ENCODE measurements around the gene MOB2. TPM values are rescaled to one million over a fixed set of nuclear protein-coding genes. Genes with fewer than 3 reads are reported as not detected.

MOB2 gene
- total RNA-seq, 4 donors from 2014 or later = 84.8 to 126 (median 93.8) TPM

DNA sequence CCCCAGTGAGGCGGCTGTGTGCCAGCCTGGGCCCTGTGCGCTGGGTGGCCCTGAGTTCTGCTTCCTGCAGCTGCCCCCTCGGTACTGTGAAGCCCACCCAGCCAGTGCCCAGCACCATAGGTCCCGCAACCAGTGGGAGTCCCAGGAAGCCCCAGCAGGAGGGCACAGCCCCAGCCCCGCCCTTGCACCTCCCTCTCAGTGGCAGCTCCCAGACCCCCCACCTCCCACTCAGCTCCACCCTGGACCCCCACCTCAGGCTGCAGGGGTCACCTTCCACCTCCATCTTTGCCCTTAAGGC is 30.9 kb downstream of the MOB2 start:
- 60 to 80% methylated on average over 5 of the region's 5 CpGs for WGBS, 2 donors
- no peak for TF ChIP-seq POLR2A (IDR thresholded peaks at IDR 0.05)
- TF ChIP-seq, protein P1, sequence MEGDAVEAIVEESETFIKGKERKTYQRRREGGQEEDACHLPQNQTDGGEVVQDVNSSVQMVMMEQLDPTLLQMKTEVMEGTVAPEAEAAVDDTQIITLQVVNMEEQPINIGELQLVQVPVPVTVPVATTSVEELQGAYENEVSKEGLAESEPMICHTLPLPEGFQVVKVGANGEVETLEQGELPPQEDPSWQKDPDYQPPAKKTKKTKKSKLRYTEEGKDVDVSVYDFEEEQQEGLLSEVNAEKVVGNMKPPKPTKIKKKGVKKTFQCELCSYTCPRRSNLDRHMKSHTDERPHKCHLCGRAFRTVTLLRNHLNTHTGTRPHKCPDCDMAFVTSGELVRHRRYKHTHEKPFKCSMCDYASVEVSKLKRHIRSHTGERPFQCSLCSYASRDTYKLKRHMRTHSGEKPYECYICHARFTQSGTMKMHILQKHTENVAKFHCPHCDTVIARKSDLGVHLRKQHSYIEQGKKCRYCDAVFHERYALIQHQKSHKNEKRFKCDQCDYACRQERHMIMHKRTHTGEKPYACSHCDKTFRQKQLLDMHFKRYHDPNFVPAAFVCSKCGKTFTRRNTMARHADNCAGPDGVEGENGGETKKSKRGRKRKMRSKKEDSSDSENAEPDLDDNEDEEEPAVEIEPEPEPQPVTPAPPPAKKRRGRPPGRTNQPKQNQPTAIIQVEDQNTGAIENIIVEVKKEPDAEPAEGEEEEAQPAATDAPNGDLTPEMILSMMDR (IDR thresholded peaks at IDR 0.05) = no peak
- intact Hi-C loops (cut with DNase I; ENCODE audit: low total_unique reads) = loop anchor here (10.0 kb wide), 1 partner anchor 59 kb away; no protein-coding TSS in a partner anchor
- no peak overlapping the region for H3K4me3 ChIP-seq (ENCODE audit: low read depth, poor library complexity, severe bottlenecking)
- DNase-seq (ENCODE audit: low spot score in 2 of 2) = no peak

DNA sequence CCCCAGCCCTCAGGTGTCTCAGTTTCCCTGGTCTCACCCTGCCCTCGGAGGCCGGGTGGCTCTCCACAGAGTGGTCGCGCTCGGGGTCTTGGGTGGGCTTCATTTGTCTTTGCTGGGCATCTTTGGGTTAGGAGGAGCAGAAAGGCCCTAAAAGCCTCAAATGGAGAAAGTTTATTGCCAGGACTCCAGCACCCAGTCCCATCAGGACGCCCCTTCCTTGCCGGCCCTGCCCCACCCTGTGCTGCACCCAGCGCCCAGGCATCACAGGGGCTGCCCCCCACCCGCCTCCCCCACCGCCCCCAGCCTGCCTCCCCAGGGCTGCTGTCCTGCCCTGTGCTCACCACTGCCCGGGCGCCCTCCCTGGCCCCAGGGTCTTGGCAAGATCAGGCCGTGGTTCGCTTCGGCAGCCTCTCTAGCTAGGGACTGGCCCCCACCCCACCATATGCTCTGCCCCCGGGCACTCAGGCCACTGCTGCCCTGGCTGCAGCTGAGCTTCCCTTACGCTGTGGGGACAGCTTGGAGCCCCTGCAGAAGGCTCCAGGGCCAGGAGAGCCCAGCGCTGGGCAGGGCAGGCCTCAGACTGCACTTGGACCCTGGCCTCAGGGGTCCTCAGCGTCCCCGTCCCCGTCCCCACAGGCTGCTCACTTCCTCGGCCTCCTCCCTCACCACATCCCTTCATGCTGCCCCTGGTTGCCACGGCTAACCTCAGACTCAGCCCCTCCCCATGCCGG is 31.4 kb downstream of the MOB2 start:
- intact Hi-C loops (cut with DNase I; ENCODE audit: low total_unique reads) = loop anchor here (10.0 kb wide), 1 partner anchor 60 kb away; no protein-coding TSS in a partner anchor
- 59 to 68% methylated on average over 16 to 24 of the region's 24 CpGs for WGBS, 2 donors
- H3K4me3 ChIP-seq (ENCODE audit: low read depth, poor library complexity, severe bottlenecking) = no peak overlapping the region
- no peak for DNase-seq (ENCODE audit: low spot score in 2 of 2)
- TF ChIP-seq, protein P1 (IDR thresholded peaks at IDR 0.05) = no peak
- TF ChIP-seq POLR2A (IDR thresholded peaks at IDR 0.05) = no peak

DNA sequence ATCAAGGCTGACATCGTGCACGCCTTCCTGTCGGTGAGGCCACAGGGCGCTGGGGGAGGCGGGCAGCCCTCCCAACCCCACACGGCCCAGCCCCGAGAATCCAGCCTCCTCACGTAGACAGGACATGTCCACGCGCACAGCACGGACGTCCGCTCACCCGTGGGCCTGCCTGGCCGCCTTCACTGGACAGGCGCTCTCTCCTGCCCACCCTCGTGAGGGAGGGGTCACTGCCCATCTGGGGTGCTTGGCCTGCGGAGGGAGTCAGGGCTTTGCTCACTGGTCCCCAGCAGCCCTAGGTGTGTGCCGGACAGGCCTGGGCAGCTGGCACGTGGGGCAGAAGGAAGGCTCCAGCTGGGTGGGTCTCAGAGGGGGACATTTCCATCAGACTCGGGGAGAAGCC is 32.0 kb downstream of the MOB2 start:
- TF ChIP-seq POLR2A (IDR thresholded peaks at IDR 0.05) = no peak
- TF ChIP-seq, protein P1 (IDR thresholded peaks at IDR 0.05) = no peak
- intact Hi-C loops (cut with DNase I; ENCODE audit: low total_unique reads) = loop anchor here (10.0 kb wide), 1 partner anchor 60 kb away; no protein-coding TSS in a partner anchor
- 77 to 78% methylated on average over 20 of the region's 21 CpGs for WGBS, 2 donors
- H3K4me3 ChIP-seq (ENCODE audit: low read depth, poor library complexity, severe bottlenecking) = no peak overlapping the region
- DNase-seq (ENCODE audit: low spot score in 2 of 2) = no peak

DNA sequence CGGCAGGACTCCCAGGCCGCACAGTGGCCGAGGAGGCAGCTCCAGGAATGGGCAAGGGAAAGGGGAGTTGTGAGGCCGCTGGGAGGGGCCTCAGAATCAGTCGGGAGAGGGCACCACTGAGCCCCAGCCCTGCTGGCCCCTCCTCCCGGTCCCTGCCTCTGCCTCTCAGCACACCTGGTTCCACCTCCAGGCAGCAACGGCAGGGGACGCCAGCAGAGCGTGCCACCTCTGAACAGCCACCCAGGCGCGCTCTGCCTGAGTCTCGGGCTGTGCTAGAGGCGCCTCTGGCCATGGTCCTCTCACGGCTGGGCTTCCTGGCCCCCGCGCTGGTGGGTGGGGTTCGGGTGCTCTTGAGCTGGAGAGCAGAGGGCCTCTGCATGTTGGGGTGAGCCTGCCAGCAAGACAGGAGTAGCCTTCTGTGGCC is 33.0 kb downstream of the MOB2 start:
- 15 to 20% methylated on average over 1 to 14 of the region's 17 CpGs for WGBS, 2 donors
- no peak for DNase-seq (ENCODE audit: low spot score in 2 of 2)
- no peak for TF ChIP-seq POLR2A (IDR thresholded peaks at IDR 0.05)
- TF ChIP-seq, protein P1 (IDR thresholded peaks at IDR 0.05) = no peak
- intact Hi-C loops (cut with DNase I; ENCODE audit: low total_unique reads) = loop anchor here (10.0 kb wide), 1 partner anchor 61 kb away; no protein-coding TSS in a partner anchor
- H3K4me3 ChIP-seq (ENCODE audit: low read depth, poor library complexity, severe bottlenecking) = no peak overlapping the region

DNA sequence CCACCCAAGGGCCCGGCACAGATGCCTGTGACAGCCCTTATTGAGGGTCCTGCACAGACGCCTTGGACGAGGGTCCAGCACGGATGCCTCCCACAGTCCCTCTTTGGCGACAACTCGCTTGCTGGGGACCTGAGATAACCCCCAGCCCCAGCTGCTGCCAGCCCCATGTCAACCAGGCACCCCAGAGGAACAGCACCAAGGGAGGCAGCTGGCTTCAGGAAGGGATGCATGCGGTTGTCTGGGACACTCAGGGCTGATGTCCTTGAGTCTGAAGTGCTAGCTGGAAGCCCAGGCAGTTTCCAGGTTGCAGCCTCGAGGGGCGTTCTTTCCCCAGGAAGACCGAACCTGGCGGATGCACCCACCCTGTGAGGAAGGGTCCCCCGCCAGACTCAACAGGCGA is 33.8 kb downstream of the MOB2 start:
- WGBS, 2 donors = 55 to 78% methylated on average over 10 to 12 of the region's 13 CpGs
- TF ChIP-seq, protein P1 (IDR thresholded peaks at IDR 0.05) = no peak
- TF ChIP-seq POLR2A (IDR thresholded peaks at IDR 0.05) = no peak
- intact Hi-C loops (cut with DNase I; ENCODE audit: low total_unique reads) = loop anchor here (10.0 kb wide), 1 partner anchor 62 kb away; no protein-coding TSS in a partner anchor
- H3K4me3 ChIP-seq (ENCODE audit: low read depth, poor library complexity, severe bottlenecking) = no peak overlapping the region
- DNase-seq (ENCODE audit: low spot score in 2 of 2) = no peak
